NCI-H226 (cell line): Measurements from ENCODE around the gene EPHA2.

Experiments
- DNase-seq: peaks from one replicate; pipeline ENCODE4 v3.0.0-alpha.2; 2015

Gene EPHA2

GRCh38 chr1:16133007-16133961 lies 22.6 kb downstream of the EPHA2 start:
- DNase-seq = no peak

GRCh38 chr1:16132325-16132785 lies 23.5 kb downstream of the EPHA2 start:
- no peak for DNase-seq

- DNase-seq = no peak
Measured at GRCh38 chr1:16131636-16132324, 24.1 kb downstream of the EPHA2 start.

- DNase-seq = no peak
Measured at GRCh38 chr1:16130827-16131226, 25.0 kb downstream of the EPHA2 start.

DNA sequence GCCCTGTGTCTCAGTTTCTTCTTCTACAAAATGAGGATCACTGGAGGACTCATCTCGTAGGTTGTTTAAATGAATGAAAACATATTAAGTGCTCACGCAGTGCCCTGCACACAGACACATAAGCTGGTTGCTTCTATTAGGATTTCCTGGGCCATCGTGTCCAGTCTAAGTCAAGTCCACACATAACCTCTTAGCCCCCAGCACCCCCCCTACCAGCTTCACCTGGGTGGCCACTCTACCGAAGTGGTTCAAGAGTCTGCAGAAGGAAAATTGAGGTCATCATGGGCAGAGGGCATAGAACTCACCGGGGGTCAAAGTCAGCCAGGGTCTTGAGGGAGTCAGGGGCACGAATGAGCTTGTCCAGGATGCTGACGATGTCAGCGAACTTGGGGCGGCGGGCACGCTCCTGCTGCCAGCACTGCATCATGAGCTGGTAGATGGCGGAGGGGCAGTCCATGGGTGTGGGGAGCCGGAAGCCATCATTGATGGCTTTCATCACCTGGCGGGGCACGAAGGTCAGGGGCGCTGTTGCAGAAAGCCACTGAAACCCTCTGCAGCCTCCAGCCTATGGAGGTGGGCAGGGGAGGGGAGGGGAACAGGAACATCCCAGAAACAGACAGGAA lies 25.8 kb downstream of the EPHA2 start:
- DNase-seq = no peak

DNA sequence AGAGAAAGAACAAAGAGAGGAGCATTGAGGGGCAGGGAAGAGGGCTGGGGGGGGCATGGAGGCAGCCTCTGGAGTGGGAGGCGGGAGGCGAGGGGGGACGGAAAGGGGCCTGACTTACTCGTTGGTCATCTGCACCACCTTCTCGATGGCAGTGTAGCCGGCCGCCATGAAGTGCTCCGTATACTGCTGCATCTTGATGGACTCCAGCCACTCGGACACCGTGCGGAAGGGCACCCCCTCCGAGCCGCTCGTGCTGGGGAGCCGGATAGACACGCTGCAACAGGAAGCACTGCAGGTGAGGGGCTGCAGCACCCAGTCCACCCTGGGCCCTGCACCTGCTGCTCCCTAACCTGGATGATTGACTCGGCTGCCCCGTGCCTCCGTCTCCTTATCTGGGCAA lies 26.6 kb downstream of the EPHA2 start:
- DNase-seq = no peak

DNA sequence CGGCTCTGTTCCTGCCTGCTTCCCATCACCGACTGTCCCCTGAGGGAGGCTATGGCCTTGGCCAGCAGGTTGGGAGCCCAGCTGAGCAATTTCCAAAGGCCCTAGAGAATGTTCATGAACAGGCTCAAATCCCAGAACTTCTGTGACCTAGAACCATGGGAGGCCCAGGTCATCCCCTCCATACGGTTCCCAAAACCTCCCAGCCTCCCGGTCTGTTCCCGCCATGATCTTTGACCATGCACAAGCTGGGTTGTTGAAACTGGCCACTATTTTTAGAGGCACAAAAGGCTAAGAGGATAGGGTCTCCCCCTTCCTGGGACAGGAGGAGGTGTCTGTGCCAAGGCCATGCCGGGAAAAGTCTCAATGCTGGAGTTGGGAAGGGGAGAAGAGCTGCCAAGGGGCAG lies 27.5 kb downstream of the EPHA2 start:
- no peak for DNase-seq

DNA sequence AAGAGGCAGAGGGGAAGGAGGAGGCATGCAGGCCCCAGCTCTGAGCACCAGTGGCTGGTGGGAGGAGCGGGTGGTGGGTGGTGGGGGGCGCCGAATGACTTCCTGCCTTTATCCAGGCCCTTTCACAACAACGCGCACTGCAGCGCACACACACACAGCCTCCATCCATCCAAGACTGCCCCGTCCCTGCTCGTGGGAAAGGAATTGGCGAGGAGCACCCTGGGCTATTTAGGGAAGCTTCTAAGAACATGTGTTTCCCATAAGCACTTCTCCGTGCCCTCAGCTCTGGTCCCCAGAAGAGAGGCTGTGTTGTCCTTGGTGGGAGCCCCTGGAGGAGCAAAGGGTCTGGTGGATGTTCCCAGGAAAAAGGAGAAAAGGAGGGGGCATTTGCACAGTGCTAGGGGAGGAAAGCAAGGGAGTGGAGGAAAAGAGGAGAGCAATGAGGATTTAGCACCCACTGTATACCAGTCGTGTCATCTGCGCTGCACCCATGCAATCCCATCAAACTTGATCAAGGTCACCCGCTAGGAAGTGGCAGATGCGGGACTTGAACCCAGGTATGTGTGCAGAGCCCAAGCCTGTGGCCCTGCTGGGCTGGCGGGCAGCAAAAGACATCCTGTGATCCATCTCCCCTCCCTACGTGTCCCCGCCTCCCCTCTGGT lies 28.1 kb downstream of the EPHA2 start:
- no peak for DNase-seq

- no peak for DNase-seq
Measured at GRCh38 chr1:16126743-16127515, 28.9 kb downstream of the EPHA2 start.

GRCh38 chr1:16126160-16126559 lies 29.7 kb downstream of the EPHA2 start:
- no peak for DNase-seq

GRCh38 chr1:16125483-16125882 lies 30.4 kb downstream of the EPHA2 start:
- DNase-seq = no peak

GRCh38 chr1:16125088-16125470 lies 30.8 kb downstream of the EPHA2 start:
- no peak for DNase-seq

- DNase-seq = no peak
Measured at GRCh38 chr1:16124377-16125087, 31.3 kb downstream of the EPHA2 start.

- peak; percentile 84 for DNase-seq
Measured at GRCh38 chr1:16122916-16123315, 33.0 kb downstream of the EPHA2 start.

- DNase-seq = no peak
Measured at GRCh38 chr1:16122350-16122881, 33.5 kb downstream of the EPHA2 start.

DNA sequence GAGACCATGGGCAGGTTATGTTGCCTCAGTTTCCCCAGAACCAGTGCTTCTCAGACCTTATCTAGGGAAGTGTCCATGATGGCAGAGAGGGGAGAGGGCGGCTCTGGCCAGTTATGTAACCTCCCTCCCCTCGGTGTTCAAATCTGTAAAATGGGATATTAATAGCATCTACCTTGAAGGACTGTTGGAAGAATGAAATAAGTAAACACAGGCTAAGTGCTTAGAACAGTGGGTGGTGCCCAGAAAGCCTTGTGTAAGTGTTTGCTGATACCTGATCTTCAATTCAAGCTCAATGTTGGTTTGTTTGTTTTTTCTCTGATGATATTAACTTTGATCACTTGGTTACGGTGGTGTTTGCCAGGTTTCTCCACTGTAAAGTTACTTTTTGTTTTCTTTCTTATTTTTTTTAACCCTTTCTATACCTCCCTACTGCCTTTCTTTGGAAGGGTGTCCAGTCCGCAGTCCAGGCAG lies 34.9 kb downstream of the EPHA2 start:
- DNase-seq = no peak

DNA sequence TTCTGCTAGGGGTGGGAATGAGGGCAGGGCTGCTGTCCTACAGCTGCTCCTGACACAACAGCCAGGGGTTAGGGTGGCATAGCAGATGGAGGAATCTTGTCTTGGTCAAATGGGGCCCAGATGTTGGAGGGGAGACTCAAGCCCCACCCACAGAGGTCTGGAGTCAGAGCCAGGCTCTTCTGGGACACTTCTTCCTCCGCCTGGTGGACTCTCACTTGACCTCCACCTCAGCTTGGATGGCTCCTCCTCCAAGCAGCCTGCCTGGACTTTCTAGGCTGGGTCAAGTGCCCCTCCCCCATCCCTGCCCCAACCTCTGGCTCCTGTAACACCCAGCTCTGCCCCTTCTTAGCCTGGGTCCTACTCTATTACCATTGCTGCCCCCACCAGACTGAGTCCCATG lies 35.5 kb downstream of the EPHA2 start:
- DNase-seq = no peak

GRCh38 chr1:16119926-16120325 lies 35.9 kb downstream of the EPHA2 start:
- no peak for DNase-seq

- DNase-seq = no peak
Measured at GRCh38 chr1:16119504-16119903, 36.4 kb downstream of the EPHA2 start.

DNA sequence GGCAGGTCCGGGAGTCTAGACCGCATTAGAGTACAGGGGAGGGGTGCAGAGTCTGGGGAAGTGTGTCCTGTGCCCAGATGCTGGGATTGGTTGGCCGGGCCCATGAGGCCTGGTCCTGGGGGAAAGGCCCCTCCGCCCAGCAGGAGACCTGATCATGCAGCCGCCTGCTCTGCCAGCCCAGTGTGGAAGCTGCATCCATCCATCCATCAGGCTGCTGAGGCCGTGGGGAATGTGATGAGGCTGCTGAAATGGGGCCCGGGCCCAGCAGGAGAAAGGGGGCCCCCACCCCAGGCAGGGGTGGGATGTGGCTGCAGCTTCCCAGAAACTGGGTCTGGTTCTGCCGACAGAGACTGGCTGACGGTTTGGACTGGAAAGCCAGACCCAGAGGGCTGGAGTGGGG lies 37.2 kb downstream of the EPHA2 start:
- DNase-seq = no peak

DNA sequence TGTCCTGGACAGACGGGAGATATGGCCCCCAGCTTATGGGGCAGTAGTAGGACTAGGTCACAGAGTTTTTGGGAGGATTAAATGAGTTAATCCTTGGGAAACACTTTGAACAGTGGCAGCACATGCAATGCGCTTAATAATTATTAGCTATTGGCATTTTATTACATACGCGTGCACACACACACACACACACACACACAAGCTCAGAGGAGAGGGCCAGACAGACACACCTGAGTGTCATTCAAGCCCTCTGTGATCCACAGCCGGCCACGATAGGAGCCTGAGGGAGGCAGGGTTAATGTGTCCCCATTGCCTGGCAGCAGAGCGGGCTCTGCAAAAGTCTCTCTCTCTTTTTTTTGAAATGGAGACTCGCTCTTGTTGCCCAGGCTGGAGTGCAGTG lies 37.9 kb downstream of the EPHA2 start:
- no peak for DNase-seq
